ENCODE results near the gene MICA.

MICA gene

DNA sequence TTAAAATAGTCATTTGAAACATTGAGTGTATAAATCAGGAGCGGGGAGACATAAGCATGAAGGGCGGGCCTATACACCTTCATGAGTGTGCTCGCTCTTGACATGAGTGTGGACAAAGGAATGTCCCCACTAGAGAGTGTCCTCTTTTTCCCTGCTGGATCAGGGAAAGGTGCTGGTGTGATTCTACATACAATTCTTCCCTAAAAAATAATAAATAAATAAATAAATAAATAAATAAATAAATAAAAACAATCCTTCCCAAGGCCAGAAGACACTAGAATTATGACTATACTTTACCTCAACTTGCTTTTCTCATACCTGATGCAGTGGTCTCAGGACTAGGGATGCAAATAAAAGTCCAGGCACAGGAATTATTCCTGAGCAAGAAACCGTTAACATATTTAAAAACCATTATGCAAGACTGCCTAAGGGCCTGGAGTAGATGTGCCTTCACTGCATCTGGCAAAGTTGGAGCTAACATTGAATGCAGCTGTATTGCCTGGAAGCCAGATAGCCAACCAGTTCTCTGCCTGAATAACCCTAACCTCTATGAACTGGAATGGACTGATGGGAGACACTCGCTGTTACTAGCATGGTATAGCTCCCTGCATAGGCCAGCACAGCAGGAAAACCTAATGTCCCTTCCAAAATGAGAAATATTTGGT is 57.1 kb downstream of the MICA start:
- DNase-seq (ENCODE audit: low read depth): no peak

DNA sequence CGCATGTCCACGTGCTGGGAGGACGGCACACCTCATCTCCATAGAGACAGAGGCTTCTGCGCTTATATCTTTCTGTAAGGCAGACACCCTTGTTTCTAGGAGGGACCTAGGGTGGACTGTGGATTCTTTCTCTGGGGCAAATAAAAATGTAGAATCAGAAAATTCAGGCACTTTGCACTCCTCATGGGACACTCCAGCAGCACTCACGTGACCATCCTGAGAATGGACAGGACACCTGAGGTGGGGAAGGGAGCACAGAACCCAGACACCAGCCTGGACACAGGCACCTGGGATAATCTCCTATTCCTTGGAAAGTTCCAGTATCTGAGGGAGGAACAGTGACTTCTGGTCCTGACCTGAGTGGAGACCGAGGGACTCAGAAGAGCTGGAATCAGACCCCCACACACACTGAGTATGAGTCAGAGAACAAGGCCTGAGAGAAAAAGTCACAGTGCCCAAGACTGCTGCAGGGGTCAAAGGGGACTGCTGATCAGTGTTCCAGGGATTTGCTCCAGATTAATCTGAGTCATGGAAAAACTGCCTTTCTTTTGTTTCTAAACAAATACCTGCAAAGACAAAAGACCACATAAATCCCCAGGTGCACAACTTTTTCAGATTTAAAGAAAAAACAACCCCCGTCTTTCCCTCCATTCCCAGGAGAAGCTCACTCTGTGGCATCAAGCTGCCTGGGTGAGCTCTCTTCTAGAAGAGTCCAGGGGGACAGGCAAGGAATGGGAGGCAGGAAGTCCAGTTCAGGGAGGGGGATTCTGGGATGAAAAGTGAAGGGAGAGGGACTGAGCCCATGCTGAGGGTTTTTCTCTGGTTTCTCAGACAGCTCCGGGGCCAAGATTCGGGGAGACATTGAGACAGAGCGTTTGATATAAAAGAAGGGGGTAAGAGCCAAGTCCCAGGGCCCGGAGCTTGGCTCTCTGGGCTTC is 58.9 kb downstream of the MICA start:
- no peak for DNase-seq (ENCODE audit: low read depth)

DNA sequence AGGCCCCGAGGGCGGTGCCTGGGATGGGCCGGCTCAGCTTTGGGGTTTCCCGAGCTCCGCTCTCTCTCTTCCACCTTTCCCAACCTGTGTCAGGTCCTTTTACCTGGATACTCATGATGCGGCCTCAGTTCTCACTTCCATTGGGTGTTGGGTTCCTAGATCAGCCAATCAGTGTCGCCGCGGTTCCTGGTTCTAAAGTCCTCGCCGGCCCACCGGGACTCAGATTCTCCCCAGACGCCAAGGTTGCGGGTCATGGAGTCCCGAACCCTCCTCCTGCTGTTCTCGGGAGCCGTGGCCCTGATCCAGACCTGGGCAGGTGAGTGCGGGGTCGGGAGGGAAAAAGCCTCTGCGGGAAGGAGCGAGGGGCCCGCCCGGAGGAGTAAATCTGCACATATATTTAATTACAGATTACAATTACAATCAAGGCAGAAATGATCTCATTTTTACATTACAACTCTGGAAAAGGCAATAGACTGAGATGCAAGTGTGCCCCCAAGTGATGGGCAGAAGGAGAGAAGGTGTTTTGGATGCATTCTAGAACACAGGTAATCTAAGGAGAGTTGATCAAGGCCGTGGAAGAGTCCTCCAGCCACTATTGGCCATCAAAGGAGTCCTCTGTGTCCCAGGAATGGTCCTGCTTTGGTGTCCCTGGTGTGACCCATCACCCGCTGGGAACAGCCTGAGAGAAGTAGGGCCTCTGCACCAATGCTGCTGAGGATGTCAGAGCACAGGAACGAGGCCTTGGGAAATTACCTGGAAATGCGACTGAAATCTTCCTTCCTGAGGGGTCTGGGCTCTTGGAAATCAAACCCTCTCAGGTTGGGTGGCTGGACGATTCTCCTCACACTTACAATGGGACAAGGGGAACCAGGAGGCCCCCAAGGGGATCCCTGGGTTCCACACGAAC is 59.8 kb downstream of the MICA start:
- no peak for DNase-seq (ENCODE audit: low read depth)

DNA sequence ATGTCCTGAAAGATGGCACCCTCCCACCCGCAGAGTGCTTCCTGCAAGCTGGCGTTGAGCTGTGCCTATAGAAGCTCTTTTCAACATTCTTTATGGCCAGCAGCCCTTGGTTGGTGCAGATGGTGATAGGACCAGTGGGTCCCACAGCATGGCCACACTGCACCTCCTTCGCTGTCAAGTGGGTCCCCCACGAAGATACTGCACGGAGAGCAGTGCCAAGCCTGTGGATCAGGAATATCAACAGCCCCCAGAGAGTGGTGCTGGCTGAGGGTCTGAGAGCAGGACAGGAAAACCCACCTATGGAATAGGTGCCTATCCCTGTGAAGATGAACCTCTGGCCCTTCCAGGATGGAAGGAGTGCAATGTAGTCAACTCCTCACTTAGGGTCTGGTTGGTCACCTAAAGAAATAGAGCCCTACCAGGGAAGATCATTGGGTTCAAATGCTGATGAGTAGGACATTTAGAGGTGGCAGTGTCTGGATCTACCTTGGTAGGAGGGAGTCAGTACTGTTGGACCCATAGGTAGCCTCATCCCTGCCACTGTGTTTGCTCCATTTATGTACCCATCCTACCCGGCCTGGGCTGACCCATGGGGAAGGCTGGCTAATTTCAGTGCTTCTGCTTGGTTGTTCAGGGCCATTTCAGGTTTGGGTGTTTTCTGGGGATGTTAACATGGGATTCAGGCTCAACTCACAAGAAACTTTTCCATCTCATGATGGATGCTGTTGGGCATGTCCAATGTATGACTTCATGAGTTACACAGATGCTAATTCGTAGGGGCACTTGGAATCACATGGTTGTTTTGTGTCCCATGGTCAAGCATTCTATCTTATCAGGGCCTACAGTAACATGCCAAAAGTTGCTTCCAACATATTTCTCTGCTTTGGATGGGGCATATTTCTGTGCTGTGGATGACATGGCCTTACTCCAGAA is 61.1 kb downstream of the MICA start:
- DNase-seq (ENCODE audit: low read depth): no peak
